ENCODE measurements around the gene RC3H1.

DNA sequence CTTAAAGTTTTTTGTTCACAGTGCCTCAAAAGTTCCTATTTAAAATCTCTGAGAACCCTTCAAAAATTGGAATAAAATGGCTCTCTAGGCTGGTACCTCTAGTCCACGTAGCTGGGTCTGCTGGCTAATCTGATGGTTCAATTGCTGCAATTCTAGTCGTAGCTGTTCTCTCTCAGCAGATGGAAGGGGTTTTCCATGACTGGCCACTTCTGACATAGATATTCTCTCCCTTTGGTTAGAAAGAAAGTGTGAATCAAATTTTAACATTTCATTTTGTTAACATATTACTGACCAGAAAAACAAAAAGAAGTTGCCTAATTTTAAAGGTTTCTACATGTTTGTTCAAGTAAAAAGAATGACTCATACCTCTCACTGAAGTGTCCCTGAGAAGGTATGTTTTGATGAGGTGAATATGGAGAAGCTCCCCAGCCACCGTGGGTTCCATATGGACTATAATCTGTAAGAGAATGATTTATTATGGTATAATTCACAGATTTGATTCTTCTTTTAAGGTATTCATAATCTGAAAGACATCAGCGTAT, 75.7 kb downstream of the RC3H1 start:
- no peak for TF ChIP-seq CREB1 (CRISPR knock-in tag; IDR thresholded peaks at IDR 0.05; ENCODE audit: low read depth)
- TF ChIP-seq EZH2 (IDR thresholded peaks at IDR 0.05; ENCODE audit: low read depth, unreplicated experiment): no peak
- TF ChIP-seq, protein P1, sequence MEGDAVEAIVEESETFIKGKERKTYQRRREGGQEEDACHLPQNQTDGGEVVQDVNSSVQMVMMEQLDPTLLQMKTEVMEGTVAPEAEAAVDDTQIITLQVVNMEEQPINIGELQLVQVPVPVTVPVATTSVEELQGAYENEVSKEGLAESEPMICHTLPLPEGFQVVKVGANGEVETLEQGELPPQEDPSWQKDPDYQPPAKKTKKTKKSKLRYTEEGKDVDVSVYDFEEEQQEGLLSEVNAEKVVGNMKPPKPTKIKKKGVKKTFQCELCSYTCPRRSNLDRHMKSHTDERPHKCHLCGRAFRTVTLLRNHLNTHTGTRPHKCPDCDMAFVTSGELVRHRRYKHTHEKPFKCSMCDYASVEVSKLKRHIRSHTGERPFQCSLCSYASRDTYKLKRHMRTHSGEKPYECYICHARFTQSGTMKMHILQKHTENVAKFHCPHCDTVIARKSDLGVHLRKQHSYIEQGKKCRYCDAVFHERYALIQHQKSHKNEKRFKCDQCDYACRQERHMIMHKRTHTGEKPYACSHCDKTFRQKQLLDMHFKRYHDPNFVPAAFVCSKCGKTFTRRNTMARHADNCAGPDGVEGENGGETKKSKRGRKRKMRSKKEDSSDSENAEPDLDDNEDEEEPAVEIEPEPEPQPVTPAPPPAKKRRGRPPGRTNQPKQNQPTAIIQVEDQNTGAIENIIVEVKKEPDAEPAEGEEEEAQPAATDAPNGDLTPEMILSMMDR (conservative IDR thresholded peaks at IDR 0.05; ENCODE audit: low read depth in 2 of 2): no peak
- no peak for TF ChIP-seq POLR2AphosphoS5 (IDR thresholded peaks at IDR 0.05; ENCODE audit: low read depth)
- TF ChIP-seq NANOG (IDR thresholded peaks at IDR 0.05; ENCODE audit: borderline replicate concordance): no peak

Measured in GM23338 (cell line).